ENCODE measurements around the gene L3MBTL2. TPM values are rescaled to one million over a fixed set of nuclear protein-coding genes. Genes with fewer than 3 reads are reported as not detected.

L3MBTL2 gene
- polyA plus RNA-seq, 12 donors = 12.3 to 17.1 (median 14.8) TPM; not detected in 1

GRCh38 chr22:41204066-41204465 lies 1.0 kb upstream of the L3MBTL2 start:
- no peak for DNase-seq

- no peak for DNase-seq
These were observed 1.6 kb downstream of the L3MBTL2 start for GRCh38 chr22:41206719-41207118.

- DNase-seq = no peak
These were observed 10.3 kb downstream of the L3MBTL2 start for GRCh38 chr22:41215409-41215808.

- DNase-seq = no peak
These were observed 10.8 kb downstream of the L3MBTL2 start for GRCh38 chr22:41215926-41216325.

- DNase-seq = no peak
These were observed 11.9 kb downstream of the L3MBTL2 start for GRCh38 chr22:41216984-41217383.

GRCh38 chr22:41217553-41218157 lies 12.5 kb downstream of the L3MBTL2 start:
- DNase-seq = no peak

GRCh38 chr22:41222846-41223507 lies 17.9 kb downstream of the L3MBTL2 start:
- no peak for DNase-seq

GRCh38 chr22:41223535-41223934 lies 18.4 kb downstream of the L3MBTL2 start:
- DNase-seq = no peak

- DNase-seq = no peak
These were observed 21.9 kb downstream of the L3MBTL2 start for GRCh38 chr22:41226723-41227655.

GRCh38 chr22:41229215-41229614 lies 24.1 kb downstream of the L3MBTL2 start:
- DNase-seq = no peak

GRCh38 chr22:41229730-41230400 lies 24.8 kb downstream of the L3MBTL2 start:
- no peak for DNase-seq

- DNase-seq = no peak
These were observed 25.3 kb downstream of the L3MBTL2 start for GRCh38 chr22:41230401-41230785.

- DNase-seq = no peak
These were observed 26.3 kb downstream of the L3MBTL2 start for GRCh38 chr22:41231369-41231768.

- DNase-seq = no peak
These were observed 29.9 kb downstream of the L3MBTL2 start for GRCh38 chr22:41234815-41235695.

- DNase-seq = no peak
These were observed 32.1 kb downstream of the L3MBTL2 start for GRCh38 chr22:41237036-41237706.

- peak; percentile 55 for DNase-seq
These were observed 32.8 kb downstream of the L3MBTL2 start for GRCh38 chr22:41237707-41238569.

GRCh38 chr22:41238570-41239442 lies 33.7 kb downstream of the L3MBTL2 start:
- DNase-seq = no peak

GRCh38 chr22:41239443-41240128 lies 34.5 kb downstream of the L3MBTL2 start:
- DNase-seq = no peak

All from muscle of arm (tissue), 12 donors.